ENCODE results near the gene SDC3.

Gene SDC3

DNA sequence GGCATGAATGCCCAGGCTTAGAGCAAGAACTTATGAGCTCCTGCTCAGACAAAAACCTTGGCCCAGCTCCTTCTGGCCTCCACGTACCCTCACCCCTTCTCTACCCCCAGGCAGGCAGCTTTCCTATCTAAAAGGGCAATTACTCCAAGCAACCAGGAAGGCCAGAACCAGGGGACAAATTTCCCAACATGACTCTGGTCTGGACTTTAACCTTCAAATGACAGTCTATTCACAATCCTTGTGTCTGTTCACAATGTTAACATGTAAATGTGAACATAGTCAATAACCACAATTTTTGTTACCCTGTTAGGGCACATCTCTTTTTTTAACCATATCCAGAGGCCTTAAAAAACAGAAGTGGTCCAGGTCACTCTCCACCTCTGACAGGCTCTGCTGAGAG is 86.6 kb downstream of the SDC3 start:
- in situ Hi-C loops (cut with HindIII; ENCODE audit: low pct_unique_long_range_greater_than_20kb, low sequenced_read_pairs): no loop called here
- no peak for TF ChIP-seq JUND (IDR thresholded peaks at IDR 0.05; ENCODE audit: low read depth)
- DNase-seq (ENCODE audit: low read depth in 1 of 2, low spot score in 1 of 2): no peak

DNA sequence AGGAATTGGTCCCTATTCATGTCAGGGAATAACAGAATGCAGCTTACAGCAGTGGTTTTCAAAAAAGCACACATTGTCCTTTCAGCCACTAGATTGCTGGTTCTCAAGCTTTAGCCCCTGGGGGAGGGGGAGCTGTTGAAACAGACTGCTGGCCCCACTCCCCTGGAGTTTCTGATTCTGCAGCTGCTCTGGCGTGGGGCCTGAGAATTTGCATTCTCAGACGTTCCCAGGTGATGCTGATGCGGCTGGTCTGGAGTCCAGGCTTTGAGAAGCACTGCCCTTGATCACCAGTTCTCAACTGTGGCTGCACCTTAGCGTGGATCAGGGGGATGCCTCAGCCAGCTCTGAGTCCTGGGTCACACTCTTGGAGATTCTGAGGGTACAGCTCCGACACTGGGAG is 88.3 kb downstream of the SDC3 start:
- in situ Hi-C loops (cut with HindIII; ENCODE audit: low pct_unique_long_range_greater_than_20kb, low sequenced_read_pairs): no loop called here
- no peak for TF ChIP-seq JUND (IDR thresholded peaks at IDR 0.05; ENCODE audit: low read depth)

More for the DNA sequence above, 88.3 kb downstream of the SDC3 start:
- DNase-seq (ENCODE audit: low read depth in 1 of 2, low spot score in 1 of 2): no peak
